K562 (cell line): ENCODE measurements around the gene ICA1. TPM values are rescaled to one million over a fixed set of nuclear protein-coding genes. Genes with fewer than 3 reads are reported as not detected.

Experiments
- ATAC-seq: fragments of 200-7000 bp; cut with Tn5 transposase; 3 replicates; pipeline ENCODE4 v1.9.1; 2020; ENCODE audit warnings: moderate library complexity
- BruUV-seq: library from RNA; stranded (reverse); fragments of 400-500 nt; replicated peaks from 2 replicates; lab custom pipeline; 2021; lab: Mats Ljungman, UMichigan
- CTCF ChIA-PET: fragments of 300-600 bp; formaldehyde crosslinking; extraction: SDS; loops from one replicate; lab custom pipeline; 2021; ENCODE audit warnings: low intra/inter-chr PET ratio; lab: Yijun Ruan, JAX
- POLR2A ChIA-PET: fragments of 300-600, 350-650 bp; sonication (Branson Sonifier 250); formaldehyde crosslinking; extraction: SDS; loops from one replicate; lab custom pipeline; 2021; ENCODE audit warnings: antibody characterized with exemption, inconsistent platforms; lab: Yijun Ruan, JAX
- DNase-seq, 4 experiments: peaks; one replicate each; pipeline versions ENCODE4 v3.0.0 to v3.0.0-alpha.2; 2011 to 2018; ENCODE audit warnings: low spot score in 3 of 4, mixed read lengths in 3 of 4; ENCODE audit errors: extremely low read depth in 1 of 4
- FAIRE-seq: peaks from 2 replicates; lab custom pipeline; 2011; peaks lifted over from hg19 to GRCh38; lab: Jason Lieb, UNC
- H2AFZ ChIP-seq: 2 replicates; pipeline ENCODE4 v1.6.0; 2011; ENCODE audit warnings: low read depth, low read length, control low read depth, inconsistent platforms
- H3K27ac ChIP-seq: fragments of 200-600 bp; 3 replicates; pipeline ENCODE4 v1.8.0; 2011; ENCODE audit warnings: low read depth, mild to moderate bottlenecking, control low read depth, inconsistent platforms, low read length, moderate library complexity, mixed read lengths; ENCODE audit errors: extremely low read depth
- H3K27me3 ChIP-seq, 2 experiments: fragments of 300-600 bp in 1 of 2; 2 replicates in 1 of 2; 3 replicates in 1 of 2; pipeline versions ENCODE4 v1.6.0 to v1.8.0; 2011; ENCODE audit warnings: inconsistent platforms in 2 of 2, low read length in 2 of 2, mild to moderate bottlenecking in 1 of 2, mixed read lengths in 1 of 2, moderate library complexity in 1 of 2; ENCODE audit not compliant: control insufficient read depth in 2 of 2, insufficient read depth in 2 of 2
- H3K36me3 ChIP-seq: fragments of 300-600 bp; 3 replicates; pipeline ENCODE4 v1.8.0; 2011; ENCODE audit warnings: mild to moderate bottlenecking, low read length, inconsistent platforms; ENCODE audit not compliant: control insufficient read depth, insufficient read depth
- H3K4me1 ChIP-seq, 2 experiments: fragments of 200-600 bp in 1 of 2; replicated peaks in 1 of 2; 2 replicates in 1 of 2; 3 replicates in 1 of 2; pipeline versions ENCODE4 v1.5.1 to v1.8.0; 2011; ENCODE audit warnings: inconsistent platforms in 2 of 2, low read length in 2 of 2, mild to moderate bottlenecking in 1 of 2, mixed read lengths in 1 of 2, moderate library complexity in 1 of 2; ENCODE audit not compliant: control insufficient read depth in 2 of 2, insufficient read depth in 2 of 2
- H3K4me2 ChIP-seq: 2 replicates; pipeline ENCODE4 v1.6.1; 2011; ENCODE audit warnings: low read length, control low read depth, inconsistent platforms, mixed read lengths; ENCODE audit not compliant: insufficient read depth
- H3K4me3 ChIP-seq: fragments of 200-600 bp; sonication (generic), shearing (Covaris generic); 2 replicates; pipeline ENCODE4 v1.5.1; 2016; ENCODE audit warnings: control low read depth, inconsistent platforms
- H3K79me2 ChIP-seq: fragments of 200-600 bp; 3 replicates; pipeline ENCODE4 v1.8.0; 2011; ENCODE audit warnings: low read length, inconsistent platforms; ENCODE audit not compliant: control insufficient read depth, insufficient read depth
- H3K9ac ChIP-seq, 2 experiments: 2 replicates each; pipeline versions ENCODE4 v1.6.0 to v1.6.1; 2011; ENCODE audit warnings: low read depth in 2 of 2, low read length in 2 of 2, control low read depth in 1 of 2, inconsistent platforms in 1 of 2, mild to moderate bottlenecking in 1 of 2, mixed read lengths in 1 of 2; ENCODE audit not compliant: insufficient read depth in 1 of 2
- H3K9me1 ChIP-seq: one replicate; pipeline ENCODE4 v1.6.0; 2011; ENCODE audit warnings: inconsistent platforms, mild to moderate bottlenecking, low read length, moderate library complexity; ENCODE audit not compliant: control insufficient read depth, insufficient read depth
- H3K9me3 ChIP-seq: replicated peaks from 2 replicates; pipeline ENCODE4 v1.5.1; 2011; ENCODE audit warnings: low read depth, low read length, inconsistent platforms; ENCODE audit not compliant: control insufficient read depth, insufficient read depth
- H4K20me1 ChIP-seq: replicated peaks from 2 replicates; pipeline ENCODE4 v1.6.1; 2011; ENCODE audit warnings: low read length, inconsistent platforms, mixed read lengths; ENCODE audit not compliant: control insufficient read depth, insufficient read depth
- CEBPB ChIP-seq: fragments of 450-650 bp; IDR thresholded peaks from 2 replicates; pipeline ENCODE4 v1.6.1; 2016; ENCODE audit warnings: missing genetic modification characterization, missing compliant biosample characterization
- FUS ChIP-seq: fragments of 200-400 bp; formaldehyde crosslinking; optimal IDR thresholded peaks from 2 replicates; pipeline ENCODE3; 2017; ENCODE audit warnings: low read depth, low read length
- HDAC1 ChIP-seq, 2 experiments: fragments of 450-650 bp; IDR thresholded peaks; 2 replicates each; pipeline ENCODE4 v1.6.1; 2016 to 2017; ENCODE audit warnings: inconsistent platforms in 1 of 2, mild to moderate bottlenecking in 1 of 2, moderate library complexity in 1 of 2
- HNRNPL ChIP-seq: fragments of 200-400 bp; formaldehyde crosslinking; IDR thresholded peaks from 2 replicates; pipeline ENCODE4 v1.6.1; 2017; ENCODE audit warnings: low read depth, mild to moderate bottlenecking, low read length
- NELFE ChIP-seq: IDR thresholded peaks from 2 replicates; pipeline ENCODE4 v1.6.1; 2011; ENCODE audit warnings: mild to moderate bottlenecking; ENCODE audit not compliant: insufficient read depth, insufficient read length
- PHF21A ChIP-seq: fragments of 450-650 bp; IDR thresholded peaks from 2 replicates; pipeline ENCODE4 v1.6.1; 2017; ENCODE audit warnings: low read depth, borderline replicate concordance
- SAFB2 ChIP-seq: fragments of 200-400 bp; formaldehyde crosslinking; IDR thresholded peaks from 2 replicates; pipeline ENCODE4 v1.6.1; 2018; ENCODE audit warnings: borderline replicate concordance, low read length, low read depth, moderate library complexity; ENCODE audit not compliant: severe bottlenecking
- SMAD1 ChIP-seq: fragments of 150-350 bp; IDR thresholded peaks from 2 replicates; pipeline ENCODE4 v1.6.1; 2014; ENCODE audit warnings: low read length, low read depth; ENCODE audit not compliant: partially characterized antibody
- TFAP4 ChIP-seq: sonication (generic); formaldehyde crosslinking; IDR thresholded peaks from 2 replicates; pipeline ENCODE4 v1.8.0; 2022; ENCODE audit warnings: missing genetic modification reagents, mild to moderate bottlenecking, moderate library complexity, borderline replicate concordance
- ZNF217 ChIP-seq: sonication (generic); formaldehyde crosslinking; IDR thresholded peaks from 2 replicates; pipeline ENCODE4 v1.8.0; 2022; ENCODE audit warnings: mild to moderate bottlenecking, missing genetic modification reagents
- ZNF3 ChIP-seq: fragments of 250-450 bp; sonication (Bioruptor Pico); IDR thresholded peaks from 2 replicates; pipeline ENCODE4 v1.5.0; 2021; ENCODE audit warnings: mild to moderate bottlenecking, moderate library complexity
- ZNF717 ChIP-seq: fragments of 250-450 bp; sonication (Bioruptor Pico); IDR thresholded peaks from 2 replicates; pipeline ENCODE4 v1.5.0; 2021
- WGBS: fragments of 100-300 bp; shearing (Covaris generic); methylation state at CpG from one replicate; pipeline ENCODE4 v1.1.6; 2016; ENCODE audit warnings: low coverage, mixed read lengths; ENCODE audit not compliant: insufficient coverage; ENCODE audit errors: missing lambda C conversion rate; 5-methylcytosine and 5-hydroxymethylcytosine counted together
- in situ Hi-C: fragments of 300-500 bp; cut with MboI; formaldehyde crosslinking; loops from 4 replicates; pipeline ENCODE4 v1.15.0; 2018; ENCODE audit warnings: inconsistent platforms, mixed read lengths
- intact Hi-C: fragments of 100-400 bp; cut with micrococcal nuclease; formaldehyde crosslinking; loops from 2 replicates; pipeline ENCODE4 v1.14.2; 2022
- polyA plus RNA-seq, 8 experiments: library from polyadenylated mRNA; depleted of rRNA in 4 of 8; stranded (reverse) in 5 of 8; unstranded in 3 of 8; fragments of >200 nt; fragmentation: Nextera tagmentation in 2 of 8; fragmentation: Illumina TruSeq in 1 of 8; extraction: Ambion mirVana in 2 of 8; extraction: Trizol in 1 of 8; gene quantifications; 2 replicates each; pipeline versions ENCODE4 v1.2.1 to v1.2.3, GENCODE V29; 2011 to 2014; ENCODE audit warnings: inconsistent platforms in 1 of 8, missing spikeins in 1 of 8
- total RNA-seq, 7 experiments: library from RNA; depleted of rRNA in 6 of 7; stranded (reverse); fragments of >200 nt in 6 of 7; fragmentation: Illumina TruSeq in 2 of 7; extraction: Trizol in 2 of 7; gene quantifications; 2 replicates each; pipeline versions ENCODE4 v1.2.1 to v1.2.3, GENCODE V29; 2011 to 2021; ENCODE audit warnings: low replicate concordance in 1 of 7
- TF ChIP-seq, protein P1 (sequence below), 2 experiments: fragments of 450-650 bp; conservative IDR thresholded peaks; 2 replicates each; pipeline ENCODE4 v1.6.1; 2017; ENCODE audit warnings: mild to moderate bottlenecking in 2 of 2, moderate library complexity in 2 of 2
- TF ChIP-seq, protein P2 (sequence below): fragments of 150-350 bp; IDR thresholded peaks from 2 replicates; pipeline ENCODE4 v1.6.1; 2014; ENCODE audit warnings: low read depth, mild to moderate bottlenecking, low read length, borderline replicate concordance

ICA1 gene
- total and polyA plus RNA-seq, 9 of the 15 experiments (the other 6 are each of a cell fraction or from before 2014, with no cell fraction given), result 7.1 to 22.3 (median 16.4) TPM

DNA sequence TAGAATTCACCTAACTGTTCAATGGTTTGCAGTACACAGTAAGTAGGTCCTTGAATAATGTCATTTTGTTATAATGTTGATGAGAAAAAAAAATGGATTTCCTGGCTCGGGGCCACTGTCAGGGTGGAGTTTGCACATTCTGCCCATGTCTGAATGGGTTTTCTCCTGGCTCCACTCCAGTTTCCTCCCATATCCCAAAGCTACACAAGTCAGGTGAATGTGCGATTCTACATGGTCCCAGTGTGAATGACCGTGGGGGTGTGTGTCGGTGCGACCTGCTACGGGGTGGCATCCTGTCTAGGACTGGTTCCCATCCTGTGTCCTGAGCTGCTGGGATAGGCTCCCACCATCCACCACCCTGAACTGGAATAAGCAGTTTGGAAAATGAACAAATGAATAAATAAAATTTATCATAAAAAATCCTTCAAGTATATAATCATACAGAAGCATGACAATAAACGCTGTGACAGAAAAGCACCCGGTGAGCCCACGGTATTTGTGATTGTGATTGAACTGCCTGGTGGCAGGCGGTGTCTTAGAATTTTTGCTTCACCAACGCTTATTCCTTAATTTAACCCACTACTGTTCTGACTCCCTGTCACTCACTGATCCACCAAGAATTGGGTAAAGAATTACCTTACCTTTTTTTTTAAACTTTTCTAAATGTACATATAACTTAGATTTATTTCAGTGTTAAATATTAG is 114.1 kb downstream of the ICA1 start (continued):
- TF ChIP-seq PHF21A, result no peak
- no peak for TF ChIP-seq ZNF3 (CRISPR knock-in tag)
- no peak for TF ChIP-seq TFAP4 (CRISPR knock-in tag)
- TF ChIP-seq, protein P1, sequence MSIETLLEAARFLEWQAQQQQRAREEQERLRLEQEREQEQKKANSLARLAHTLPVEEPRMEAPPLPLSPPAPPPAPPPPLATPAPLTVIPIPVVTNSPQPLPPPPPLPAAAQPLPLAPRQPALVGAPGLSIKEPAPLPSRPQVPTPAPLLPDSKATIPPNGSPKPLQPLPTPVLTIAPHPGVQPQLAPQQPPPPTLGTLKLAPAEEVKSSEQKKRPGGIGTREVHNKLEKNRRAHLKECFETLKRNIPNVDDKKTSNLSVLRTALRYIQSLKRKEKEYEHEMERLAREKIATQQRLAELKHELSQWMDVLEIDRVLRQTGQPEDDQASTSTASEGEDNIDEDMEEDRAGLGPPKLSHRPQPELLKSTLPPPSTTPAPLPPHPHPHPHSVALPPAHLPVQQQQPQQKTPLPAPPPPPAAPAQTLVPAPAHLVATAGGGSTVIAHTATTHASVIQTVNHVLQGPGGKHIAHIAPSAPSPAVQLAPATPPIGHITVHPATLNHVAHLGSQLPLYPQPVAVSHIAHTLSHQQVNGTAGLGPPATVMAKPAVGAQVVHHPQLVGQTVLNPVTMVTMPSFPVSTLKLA (conservative IDR thresholded peaks at IDR 0.05), result no peak
- TF ChIP-seq CEBPB, result no peak

DNA sequence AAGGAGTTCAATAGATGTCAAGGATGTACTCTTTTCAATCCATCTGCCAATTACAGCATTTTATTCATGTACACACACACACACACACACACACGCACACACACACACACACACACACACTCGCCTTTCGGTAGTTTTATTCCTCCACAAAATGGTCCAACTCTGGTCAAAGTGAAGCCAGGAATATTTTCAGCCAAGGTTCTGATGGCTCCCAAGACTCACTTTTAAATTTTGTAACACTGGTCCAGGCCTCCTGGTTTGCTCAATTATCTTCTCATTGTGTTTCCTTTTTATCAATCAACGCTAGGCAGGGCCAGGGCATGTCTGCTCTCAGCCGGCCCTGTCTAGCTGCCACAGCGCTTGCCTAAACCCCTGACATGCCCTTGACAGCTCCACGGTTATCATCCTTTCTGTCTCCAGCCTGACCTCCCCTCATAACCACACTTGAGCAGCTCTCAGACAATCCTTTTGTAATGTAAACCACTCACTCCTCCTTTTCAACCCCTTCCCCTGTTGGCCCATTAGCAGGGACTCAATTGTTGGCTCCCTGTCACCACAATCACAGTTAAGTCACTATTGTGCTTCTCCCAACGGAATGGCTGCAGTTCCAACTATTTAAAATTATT is 115.1 kb downstream of the ICA1 start:
- Histone ChIP-seq H3K9ac (no peak overlapping the region), H3K4me1 (no peaks in the 10 kb centered on the region; a peak in 2 of 5 replicates), H3K27ac (no peak overlapping the region), H3K4me2 (no peak overlapping the region), H3K79me2 (no peaks in the 10 kb centered on the region), H3K4me3 (no peak overlapping the region), H3K9me3 (no peaks in the 10 kb centered on the region), H3K27me3 (no peaks in the 10 kb centered on the region), H2AFZ (no peak overlapping the region), H3K9me1 (no peaks in the 10 kb centered on the region), H3K36me3 (no peaks in the 10 kb centered on the region), H4K20me1 (no peaks in the 10 kb centered on the region)
- FAIRE-seq (no peak), ATAC-seq (no peak; the same call in 2 of the 3 replicates), DNase-seq (no peak)
- ChIA-PET CTCF (no interaction called here), POLR2A (interaction anchor here (1.5 kb wide), 1 partner anchor 15 kb away, joined by 3 read pairs; no protein-coding TSS in a partner anchor)
- in situ Hi-C loops (no loop called here), intact Hi-C loops (no loop called here)
- no TSS peak for BruUV-seq
- no peak for TF ChIP-seq HDAC1 (IDR thresholded peaks at IDR 0.05)
- TF ChIP-seq SMAD1, result no peak
- no peak for TF ChIP-seq SAFB2
- TF ChIP-seq, protein P2, sequence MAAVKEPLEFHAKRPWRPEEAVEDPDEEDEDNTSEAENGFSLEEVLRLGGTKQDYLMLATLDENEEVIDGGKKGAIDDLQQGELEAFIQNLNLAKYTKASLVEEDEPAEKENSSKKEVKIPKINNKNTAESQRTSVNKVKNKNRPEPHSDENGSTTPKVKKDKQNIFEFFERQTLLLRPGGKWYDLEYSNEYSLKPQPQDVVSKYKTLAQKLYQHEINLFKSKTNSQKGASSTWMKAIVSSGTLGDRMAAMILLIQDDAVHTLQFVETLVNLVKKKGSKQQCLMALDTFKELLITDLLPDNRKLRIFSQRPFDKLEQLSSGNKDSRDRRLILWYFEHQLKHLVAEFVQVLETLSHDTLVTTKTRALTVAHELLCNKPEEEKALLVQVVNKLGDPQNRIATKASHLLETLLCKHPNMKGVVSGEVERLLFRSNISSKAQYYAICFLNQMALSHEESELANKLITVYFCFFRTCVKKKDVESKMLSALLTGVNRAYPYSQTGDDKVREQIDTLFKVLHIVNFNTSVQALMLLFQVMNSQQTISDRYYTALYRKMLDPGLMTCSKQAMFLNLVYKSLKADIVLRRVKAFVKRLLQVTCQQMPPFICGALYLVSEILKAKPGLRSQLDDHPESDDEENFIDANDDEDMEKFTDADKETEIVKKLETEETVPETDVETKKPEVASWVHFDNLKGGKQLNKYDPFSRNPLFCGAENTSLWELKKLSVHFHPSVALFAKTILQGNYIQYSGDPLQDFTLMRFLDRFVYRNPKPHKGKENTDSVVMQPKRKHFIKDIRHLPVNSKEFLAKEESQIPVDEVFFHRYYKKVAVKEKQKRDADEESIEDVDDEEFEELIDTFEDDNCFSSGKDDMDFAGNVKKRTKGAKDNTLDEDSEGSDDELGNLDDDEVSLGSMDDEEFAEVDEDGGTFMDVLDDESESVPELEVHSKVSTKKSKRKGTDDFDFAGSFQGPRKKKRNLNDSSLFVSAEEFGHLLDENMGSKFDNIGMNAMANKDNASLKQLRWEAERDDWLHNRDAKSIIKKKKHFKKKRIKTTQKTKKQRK, result no peak
- no peak for TF ChIP-seq ZNF217 (CRISPR knock-in tag)
- TF ChIP-seq FUS, result no peak
- no peak for TF ChIP-seq NELFE
- TF ChIP-seq HNRNPL, result no peak
- no peak for TF ChIP-seq ZNF717 (CRISPR knock-in tag)
- WGBS, result 36% methylated on average over 8 of the region's 8 CpGs
